Endothelial cell (in vitro differentiated cells): ENCODE data around the gene SMIM14. TPM values are rescaled to one million over a fixed set of nuclear protein-coding genes. Genes with fewer than 3 reads are reported as not detected.

Experiments used
- DNase-seq: peaks from one replicate; pipeline ENCODE4 v3.0.0; 2021; ENCODE audit warnings: low spot score
- H3K27ac Mint-ChIP-seq: one replicate; pipeline ENCODE4 v1.8.0; 2021; ENCODE audit warnings: mixed read lengths, inconsistent platforms; ENCODE audit not compliant: unreplicated experiment
- H3K27me3 Mint-ChIP-seq: one replicate; pipeline ENCODE4 v1.8.0; 2021; ENCODE audit warnings: mild to moderate bottlenecking, moderate library complexity, mixed read lengths, inconsistent platforms; ENCODE audit not compliant: unreplicated experiment
- H3K36me3 Mint-ChIP-seq: one replicate; pipeline ENCODE4 v1.8.0; 2021; ENCODE audit warnings: mild to moderate bottlenecking, low read depth, mixed read lengths, inconsistent platforms; ENCODE audit not compliant: unreplicated experiment
- H3K4me1 Mint-ChIP-seq: one replicate; pipeline ENCODE4 v1.8.0; 2021; ENCODE audit warnings: mild to moderate bottlenecking, mixed read lengths, inconsistent platforms; ENCODE audit not compliant: unreplicated experiment
- H3K4me3 Mint-ChIP-seq: one replicate; pipeline ENCODE4 v1.8.0; 2021; ENCODE audit warnings: mild to moderate bottlenecking, mixed read lengths, inconsistent platforms; ENCODE audit not compliant: unreplicated experiment
- H3K9me3 Mint-ChIP-seq: one replicate; pipeline ENCODE4 v1.8.0; 2021; ENCODE audit warnings: mixed read lengths, inconsistent platforms; ENCODE audit not compliant: unreplicated experiment
- total RNA-seq: library from RNA; stranded (reverse); fragmentation: NEBNext Ultra II Directional; extraction: Animal tissue kit (Norgen Biotek cat#: 25700); gene quantifications from one replicate; pipeline ENCODE4 v1.2.1, GENCODE V29; 2021; ENCODE audit not compliant: unreplicated experiment
- TF ChIP-seq, protein P1 (sequence below): fragments of 200-600 bp; sonication (generic); IDR thresholded peaks from one replicate; pipeline ENCODE4 v1.5.0; 2021; ENCODE audit warnings: antibody characterized with exemption; ENCODE audit not compliant: unreplicated experiment

The SMIM14 gene
- total RNA-seq, 1 donor from 2014 or later, result 19.4 TPM

- no peak for DNase-seq
- Mint-ChIP-seq H3K27me3 (no peaks in the 10 kb centered on the region), H3K36me3 (peaks cover 4% of the 10 kb centered on the region), H3K4me3 (no peak overlapping the region), H3K27ac (no peak overlapping the region), H3K9me3 (no peaks in the 10 kb centered on the region), H3K4me1 (no peaks in the 10 kb centered on the region)
- TF ChIP-seq, protein P1, sequence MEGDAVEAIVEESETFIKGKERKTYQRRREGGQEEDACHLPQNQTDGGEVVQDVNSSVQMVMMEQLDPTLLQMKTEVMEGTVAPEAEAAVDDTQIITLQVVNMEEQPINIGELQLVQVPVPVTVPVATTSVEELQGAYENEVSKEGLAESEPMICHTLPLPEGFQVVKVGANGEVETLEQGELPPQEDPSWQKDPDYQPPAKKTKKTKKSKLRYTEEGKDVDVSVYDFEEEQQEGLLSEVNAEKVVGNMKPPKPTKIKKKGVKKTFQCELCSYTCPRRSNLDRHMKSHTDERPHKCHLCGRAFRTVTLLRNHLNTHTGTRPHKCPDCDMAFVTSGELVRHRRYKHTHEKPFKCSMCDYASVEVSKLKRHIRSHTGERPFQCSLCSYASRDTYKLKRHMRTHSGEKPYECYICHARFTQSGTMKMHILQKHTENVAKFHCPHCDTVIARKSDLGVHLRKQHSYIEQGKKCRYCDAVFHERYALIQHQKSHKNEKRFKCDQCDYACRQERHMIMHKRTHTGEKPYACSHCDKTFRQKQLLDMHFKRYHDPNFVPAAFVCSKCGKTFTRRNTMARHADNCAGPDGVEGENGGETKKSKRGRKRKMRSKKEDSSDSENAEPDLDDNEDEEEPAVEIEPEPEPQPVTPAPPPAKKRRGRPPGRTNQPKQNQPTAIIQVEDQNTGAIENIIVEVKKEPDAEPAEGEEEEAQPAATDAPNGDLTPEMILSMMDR, result no peak
Measured at GRCh38 chr4:39609454-39609931, 29.2 kb downstream of the SMIM14 start.

DNA sequence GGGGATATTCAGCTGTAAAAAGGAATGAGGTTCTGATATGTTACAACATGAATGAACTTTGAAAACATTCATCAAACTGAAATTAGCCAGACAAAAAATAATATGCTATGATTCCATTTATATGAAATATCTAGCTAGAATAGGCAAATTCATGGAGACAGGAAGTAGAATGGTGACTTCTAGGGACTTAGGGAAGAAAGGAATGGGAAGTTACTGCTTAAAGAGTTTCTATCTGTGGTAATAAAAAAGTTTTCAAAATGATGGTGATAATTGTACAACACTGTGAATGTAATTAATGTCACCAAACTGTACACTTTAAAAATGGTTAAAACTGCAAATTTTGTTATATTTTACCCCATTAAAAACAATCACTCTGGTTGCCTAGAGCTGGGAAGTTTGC, 30.2 kb downstream of the SMIM14 start:
- H3K4me3 Mint-ChIP-seq, result no peak overlapping the region
- no peaks in the 10 kb centered on the region for H3K27me3 Mint-ChIP-seq
- DNase-seq, result no peak
- TF ChIP-seq, protein P1, result no peak
- H3K4me1 Mint-ChIP-seq, result no peaks in the 10 kb centered on the region
- no peak overlapping the region for H3K27ac Mint-ChIP-seq
- peaks cover 4% of the 10 kb centered on the region for H3K36me3 Mint-ChIP-seq
- H3K9me3 Mint-ChIP-seq, result no peaks in the 10 kb centered on the region

DNA sequence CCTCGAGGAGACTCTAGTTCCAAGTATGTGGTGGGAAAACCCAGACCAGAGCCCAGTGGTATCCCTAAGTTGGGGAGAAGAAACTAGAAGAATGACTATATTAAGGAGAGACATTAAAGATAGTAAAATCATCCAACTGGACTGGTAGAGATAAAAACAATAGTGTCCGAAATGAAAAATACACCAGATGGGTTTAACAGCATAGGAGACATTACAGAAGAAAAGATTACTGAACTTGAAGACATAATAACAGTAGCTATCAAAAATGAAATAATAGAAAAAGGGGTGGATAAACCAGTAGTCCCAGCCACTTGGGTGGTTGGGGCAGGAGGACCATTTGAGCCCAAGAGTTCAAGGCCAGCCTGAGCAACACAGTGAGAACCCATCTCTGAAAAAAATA, 31.9 kb downstream of the SMIM14 start:
- DNase-seq, result no peak
- no peaks in the 10 kb centered on the region for H3K4me1 Mint-ChIP-seq
- no peaks in the 10 kb centered on the region for H3K9me3 Mint-ChIP-seq
- H3K27ac Mint-ChIP-seq, result no peak overlapping the region
- no peaks in the 10 kb centered on the region for H3K27me3 Mint-ChIP-seq
- H3K36me3 Mint-ChIP-seq, result peaks cover 4% of the 10 kb centered on the region
- TF ChIP-seq, protein P1, result no peak
- no peak overlapping the region for H3K4me3 Mint-ChIP-seq

DNA sequence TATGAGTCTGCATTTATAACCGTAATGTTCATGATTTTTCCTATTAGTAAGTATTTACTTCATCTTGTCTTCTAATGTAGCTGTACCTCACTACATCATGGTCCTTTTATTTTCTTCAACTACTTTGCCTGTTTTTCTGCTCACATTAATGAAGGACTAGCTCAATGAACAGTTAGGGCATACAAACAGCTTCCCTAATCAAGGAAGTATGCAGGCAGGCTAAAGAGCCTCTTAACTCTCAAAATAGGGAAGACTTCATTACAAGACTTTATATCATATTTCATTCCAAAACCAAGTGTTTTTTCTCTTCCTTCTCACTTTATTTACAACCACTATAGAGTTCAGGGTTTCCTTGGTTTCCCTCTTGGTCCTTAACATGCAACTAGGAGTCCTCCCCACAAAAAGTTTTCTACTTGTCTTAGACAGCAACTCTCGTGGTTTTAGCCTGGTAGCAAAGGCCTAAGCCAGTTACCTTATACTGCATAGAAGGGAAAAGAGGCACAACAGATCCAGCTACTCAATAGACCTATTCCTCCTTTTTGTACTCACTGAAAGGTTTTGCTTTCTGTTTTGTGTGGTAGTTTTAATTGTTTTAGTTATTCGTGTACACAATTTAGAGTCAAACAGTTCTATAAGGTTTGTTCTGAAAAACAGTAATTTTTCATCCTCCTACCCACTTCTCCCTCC, 40.8 kb downstream of the SMIM14 start:
- Mint-ChIP-seq H3K27me3 (peaks cover 3% of the 10 kb centered on the region), H3K27ac (no peak overlapping the region), H3K4me1 (no peaks in the 10 kb centered on the region), H3K4me3 (no peak overlapping the region), H3K9me3 (no peaks in the 10 kb centered on the region), H3K36me3 (peaks cover 6% of the 10 kb centered on the region)
- TF ChIP-seq, protein P1, result no peak
- DNase-seq, result no peak

DNA sequence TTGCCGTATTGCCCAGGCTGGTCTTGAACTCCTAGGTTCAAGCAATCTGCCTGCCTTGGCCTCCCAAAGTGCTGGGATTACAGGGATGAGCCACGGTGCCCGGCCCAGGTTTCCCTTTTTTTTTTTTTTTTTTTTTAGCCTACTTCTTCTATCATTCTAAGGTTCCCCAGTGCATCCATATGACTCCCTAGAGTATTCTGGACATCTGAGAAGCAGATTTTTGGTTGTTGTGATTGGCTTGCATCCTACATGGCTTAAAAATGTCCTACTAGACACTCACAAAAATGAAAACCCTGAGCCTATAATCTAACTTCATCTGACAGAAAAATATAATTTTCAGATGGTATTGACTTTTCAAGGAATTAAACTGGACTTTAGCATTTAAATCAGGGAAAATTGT, 41.7 kb downstream of the SMIM14 start:
- Mint-ChIP-seq H3K4me1 (no peaks in the 10 kb centered on the region), H3K9me3 (no peaks in the 10 kb centered on the region), H3K27me3 (peaks cover 3% of the 10 kb centered on the region), H3K4me3 (no peak overlapping the region), H3K27ac (no peak overlapping the region), H3K36me3 (peaks cover 6% of the 10 kb centered on the region)
- TF ChIP-seq, protein P1, result no peak
- DNase-seq, result no peak
